HepG2 (cell line): ENCODE measurements around the gene CRIP1. TPM values are rescaled to one million over a fixed set of nuclear protein-coding genes. Genes with fewer than 3 reads are reported as not detected.

Source experiments
- ELF3 ChIP-seq: IDR thresholded peaks from 2 replicates; pipeline ENCODE4 v1.6.1; 2016; ENCODE audit warnings: missing genetic modification reagents, missing compliant biosample characterization
- GFI1 ChIP-seq: sonication (generic); formaldehyde crosslinking; IDR thresholded peaks from 2 replicates; pipeline ENCODE4 v1.5.0; 2020; ENCODE audit warnings: missing genetic modification reagents, mild to moderate bottlenecking, borderline replicate concordance
- RXRB ChIP-seq: IDR thresholded peaks from 2 replicates; pipeline ENCODE4 v1.6.1; 2016; ENCODE audit warnings: borderline replicate concordance, missing genetic modification reagents, missing compliant biosample characterization
- SOX6 ChIP-seq, 2 experiments: fragments of 450-650 bp in 1 of 2; sonication (generic) in 1 of 2; formaldehyde crosslinking in 1 of 2; IDR thresholded peaks; 2 replicates each; pipeline versions ENCODE4 v1.4.0 to v1.6.1; 2017 to 2020; ENCODE audit warnings: antibody characterized with exemption in 1 of 2, mild to moderate bottlenecking in 1 of 2, missing genetic modification reagents in 1 of 2
- TFDP2 ChIP-seq: sonication (generic); formaldehyde crosslinking; IDR thresholded peaks from 2 replicates; pipeline ENCODE4 v1.4.0; 2020; ENCODE audit warnings: missing genetic modification reagents
- ZBTB42 ChIP-seq: sonication (generic); formaldehyde crosslinking; IDR thresholded peaks from 2 replicates; pipeline ENCODE4 v1.5.0; 2020; ENCODE audit warnings: mild to moderate bottlenecking, missing genetic modification reagents
- ZHX2 ChIP-seq, 2 experiments: sonication (generic) in 1 of 2; formaldehyde crosslinking in 1 of 2; IDR thresholded peaks; 2 replicates each; pipeline versions ENCODE4 v1.6.1 to v1.9.0; 2014 to 2022; ENCODE audit warnings: antibody characterized with exemption in 1 of 2, borderline replicate concordance in 1 of 2, inconsistent platforms in 1 of 2, low read depth in 1 of 2, missing genetic modification reagents in 1 of 2
- ZNF343 ChIP-seq: sonication (generic); formaldehyde crosslinking; IDR thresholded peaks from 2 replicates; pipeline ENCODE4 v1.4.0; 2020; ENCODE audit warnings: mild to moderate bottlenecking, missing genetic modification reagents
- polyA plus RNA-seq, 8 experiments: library from polyadenylated mRNA; depleted of rRNA in 3 of 8; stranded (reverse) in 7 of 8; unstranded in 1 of 8; fragments of >200 nt; fragmentation: Illumina TruSeq in 4 of 8; extraction: Trizol in 4 of 8; gene quantifications; 2 replicates each; pipeline versions ENCODE4 v1.2.1 to v1.2.3, GENCODE V29; 2011 to 2016; ENCODE audit warnings: low read depth in 4 of 8, missing spikeins in 1 of 8, mixed read lengths in 1 of 8; ENCODE audit not compliant: insufficient read depth in 1 of 8
- total RNA-seq, 5 experiments: library from RNA; depleted of rRNA; stranded (reverse); fragments of >200 nt; fragmentation: Illumina TruSeq; extraction: Trizol; gene quantifications; 2 replicates each; pipeline ENCODE4 v1.2.3, GENCODE V29; 2016; ENCODE audit warnings: low read depth in 1 of 5
- TF ChIP-seq, protein P1 (sequence below), 2 experiments: sonication (generic) in 1 of 2; formaldehyde crosslinking in 1 of 2; IDR thresholded peaks; 2 replicates each; pipeline versions ENCODE4 v1.4.0 to v1.6.1; 2018 to 2020; ENCODE audit warnings: missing genetic modification reagents in 2 of 2, borderline replicate concordance in 1 of 2, low read depth in 1 of 2, mild to moderate bottlenecking in 1 of 2, missing biosample characterization in 1 of 2
- TF ChIP-seq, protein P2 (sequence below): sonication (generic); formaldehyde crosslinking; IDR thresholded peaks from 2 replicates; pipeline ENCODE4 v1.4.0; 2020; ENCODE audit warnings: missing genetic modification reagents, mild to moderate bottlenecking, borderline replicate concordance

CRIP1 gene
- total and polyA plus RNA-seq, 2 of the 13 experiments (the other 11 are each of a cell fraction or from before 2014, with no cell fraction given): 53.9 to 59.5 TPM

DNA sequence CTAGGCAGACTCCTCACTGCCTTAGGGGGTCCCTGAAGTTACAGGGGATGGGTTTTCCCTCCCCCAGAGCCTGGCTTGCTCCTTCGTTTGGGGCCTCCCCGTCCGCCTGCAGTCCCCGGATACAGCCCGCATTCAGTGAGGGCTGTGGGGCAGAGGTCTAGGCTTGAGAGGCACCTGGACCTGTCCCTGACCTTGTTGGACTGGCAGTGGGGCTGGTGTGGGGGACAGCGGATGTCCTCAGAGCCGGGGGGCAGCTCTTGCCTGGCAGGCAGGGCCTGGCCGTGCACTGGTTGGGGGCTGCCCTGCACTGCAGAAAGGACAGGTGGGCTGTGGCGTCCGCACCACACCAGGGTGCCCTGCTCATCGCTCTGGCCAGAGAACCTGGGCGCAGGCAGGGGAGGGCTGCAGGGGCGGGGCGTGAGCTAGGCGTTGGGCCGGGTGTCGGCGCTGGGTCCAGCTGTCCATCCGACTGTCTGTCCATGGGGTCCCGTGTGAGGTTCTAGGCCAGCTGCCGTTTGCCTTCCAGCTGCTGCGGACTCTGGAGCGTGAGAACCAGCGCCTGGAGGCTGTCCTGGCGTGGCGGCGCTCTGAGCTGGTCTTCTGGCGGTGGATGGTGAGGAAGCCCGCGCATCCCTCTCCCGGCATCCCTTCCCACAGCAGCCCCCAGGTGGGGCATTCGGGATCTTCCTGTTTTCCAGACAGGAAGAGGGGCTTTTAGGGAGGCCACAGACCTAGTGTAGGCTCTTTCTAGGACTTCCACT is 10.3 kb downstream of the CRIP1 start (continued):
- TF ChIP-seq TFDP2 (CRISPR knock-in tag) (no peak), ZHX2 (IDR thresholded peaks at IDR 0.05; ENCODE audit: low read depth) (0 out of 2 replicates have a peak, but pooled peaks have one; percentile 22), ZHX2 (CRISPR knock-in tag; IDR thresholded peaks at IDR 0.05; ENCODE audit: borderline replicate concordance) (no peak), ZNF343 (CRISPR knock-in tag) (0 out of 2 replicates have a peak, but pooled peaks have one; percentile 71), RXRB (CRISPR knock-in tag) (no peak), ELF3 (CRISPR knock-in tag) (0 out of 2 replicates have a peak, but pooled peaks have one; percentile 13), GFI1 (0 out of 2 replicates have a peak, but pooled peaks have one; percentile 13), SOX6 (IDR thresholded peaks at IDR 0.05) (no peak), SOX6 (CRISPR knock-in tag; IDR thresholded peaks at IDR 0.05) (0 out of 2 replicates have a peak, but pooled peaks have one; percentile 1), ZBTB42 (CRISPR knock-in tag) (no peak)
- TF ChIP-seq, protein P1, sequence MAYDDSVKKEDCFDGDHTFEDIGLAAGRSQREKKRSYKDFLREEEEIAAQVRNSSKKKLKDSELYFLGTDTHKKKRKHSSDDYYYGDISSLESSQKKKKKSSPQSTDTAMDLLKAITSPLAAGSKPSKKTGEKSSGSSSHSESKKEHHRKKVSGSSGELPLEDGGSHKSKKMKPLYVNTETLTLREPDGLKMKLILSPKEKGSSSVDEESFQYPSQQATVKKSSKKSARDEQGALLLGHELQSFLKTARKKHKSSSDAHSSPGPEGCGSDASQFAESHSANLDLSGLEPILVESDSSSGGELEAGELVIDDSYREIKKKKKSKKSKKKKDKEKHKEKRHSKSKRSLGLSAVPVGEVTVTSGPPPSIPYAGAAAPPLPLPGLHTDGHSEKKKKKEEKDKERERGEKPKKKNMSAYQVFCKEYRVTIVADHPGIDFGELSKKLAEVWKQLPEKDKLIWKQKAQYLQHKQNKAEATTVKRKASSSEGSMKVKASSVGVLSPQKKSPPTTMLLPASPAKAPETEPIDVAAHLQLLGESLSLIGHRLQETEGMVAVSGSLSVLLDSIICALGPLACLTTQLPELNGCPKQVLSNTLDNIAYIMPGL (CRISPR knock-in tag; IDR thresholded peaks at IDR 0.05; ENCODE audit: borderline replicate concordance in 1 of 2, low read depth in 1 of 2): peak in 1 of 2 experiments; percentile 50; a peak in 2 of 4 replicates
- TF ChIP-seq, protein P2, sequence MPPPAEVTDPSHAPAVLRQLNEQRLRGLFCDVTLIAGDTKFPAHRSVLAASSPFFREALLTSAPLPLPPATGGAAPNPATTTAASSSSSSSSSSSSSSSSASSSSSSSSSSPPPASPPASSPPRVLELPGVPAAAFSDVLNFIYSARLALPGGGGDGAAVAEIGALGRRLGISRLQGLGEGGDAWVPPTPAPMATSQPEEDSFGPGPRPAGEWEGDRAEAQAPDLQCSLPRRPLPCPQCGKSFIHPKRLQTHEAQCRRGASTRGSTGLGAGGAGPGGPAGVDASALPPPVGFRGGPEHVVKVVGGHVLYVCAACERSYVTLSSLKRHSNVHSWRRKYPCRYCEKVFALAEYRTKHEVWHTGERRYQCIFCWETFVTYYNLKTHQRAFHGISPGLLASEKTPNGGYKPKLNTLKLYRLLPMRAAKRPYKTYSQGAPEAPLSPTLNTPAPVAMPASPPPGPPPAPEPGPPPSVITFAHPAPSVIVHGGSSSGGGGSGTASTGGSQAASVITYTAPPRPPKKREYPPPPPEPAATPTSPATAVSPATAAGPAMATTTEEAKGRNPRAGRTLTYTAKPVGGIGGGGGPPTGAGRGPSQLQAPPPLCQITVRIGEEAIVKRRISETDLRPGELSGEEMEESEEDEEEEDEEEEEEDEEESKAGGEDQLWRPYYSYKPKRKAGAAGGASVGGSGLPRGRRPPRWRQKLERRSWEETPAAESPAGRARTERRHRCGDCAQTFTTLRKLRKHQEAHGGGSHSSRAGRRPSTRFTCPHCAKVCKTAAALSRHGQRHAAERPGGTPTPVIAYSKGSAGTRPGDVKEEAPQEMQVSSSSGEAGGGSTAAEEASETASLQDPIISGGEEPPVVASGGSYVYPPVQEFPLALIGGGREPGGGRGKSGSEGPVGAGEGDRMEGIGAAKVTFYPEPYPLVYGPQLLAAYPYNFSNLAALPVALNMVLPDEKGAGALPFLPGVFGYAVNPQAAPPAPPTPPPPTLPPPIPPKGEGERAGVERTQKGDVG (CRISPR knock-in tag): peak; percentile 15; the same call in 1 of the 2 replicates
